CD14-positive monocyte (primary cell): ENCODE data around the gene CALR. TPM values are rescaled to one million over a fixed set of nuclear protein-coding genes. Genes with fewer than 3 reads are reported as not detected.
"Not testable (repeated sequence)": the region's sequence is repeated elsewhere in the genome, so short reads cannot be mapped to it uniquely, and the experiment has no call there.

Experiments used
- DNase-seq, 3 donors: peaks; one replicate each; pipeline ENCODE4 v3.0.0-alpha.2; 2011 to 2022
- H2AFZ ChIP-seq: 2 replicates; pipeline ENCODE4 v1.6.0; 2012; ENCODE audit warnings: mild to moderate bottlenecking, low read depth, low read length, inconsistent platforms; ENCODE audit not compliant: insufficient read depth, poor library complexity, severe bottlenecking
- H3K27ac ChIP-seq, 2 donors: 1 replicate in 1 of 2; 2 replicates in 1 of 2; pipeline ENCODE4 v1.5.1; 2012 to 2013; ENCODE audit warnings: low read length in 2 of 2, control low read depth in 1 of 2, inconsistent platforms in 1 of 2, low read depth in 1 of 2, mild to moderate bottlenecking in 1 of 2
- H3K27me3 ChIP-seq, 2 donors: one replicate each; pipeline versions ENCODE4 v1.6.0 to v1.6.1; 2011 to 2013; ENCODE audit warnings: low read length in 2 of 2; ENCODE audit not compliant: control insufficient read depth in 2 of 2, insufficient read depth in 2 of 2
- H3K36me3 ChIP-seq, 2 donors: replicated peaks in 1 of 2; 1 replicate in 1 of 2; 2 replicates in 1 of 2; pipeline versions ENCODE4 v1.5.1 to v1.6.1; 2012 to 2013; ENCODE audit warnings: low read length in 2 of 2, control low read depth in 1 of 2, inconsistent platforms in 1 of 2, mild to moderate bottlenecking in 1 of 2; ENCODE audit not compliant: insufficient read depth in 2 of 2, control insufficient read depth in 1 of 2
- H3K4me1 ChIP-seq, 2 donors: 1 replicate in 1 of 2; 2 replicates in 1 of 2; pipeline versions ENCODE4 v1.5.1 to v1.6.1; 2012 to 2013; ENCODE audit warnings: low read length in 2 of 2, control low read depth in 1 of 2, inconsistent platforms in 1 of 2, mild to moderate bottlenecking in 1 of 2, moderate library complexity in 1 of 2; ENCODE audit not compliant: insufficient read depth in 2 of 2, control insufficient read depth in 1 of 2
- H3K4me2 ChIP-seq: replicated peaks from 2 replicates; pipeline ENCODE3; 2012; ENCODE audit warnings: low read length, moderate library complexity, mild to moderate bottlenecking; ENCODE audit not compliant: poor library complexity, severe bottlenecking; ENCODE audit errors: extremely low read depth
- H3K4me3 ChIP-seq, 3 experiments: fragments of 200-600 bp in 1 of 3; sonication (generic) in 1 of 3; replicated peaks in 1 of 3; 1 replicate in 2 of 3; 2 replicates in 1 of 3; pipeline ENCODE4 v1.5.1; 2011 to 2013; ENCODE audit warnings: low read length in 3 of 3, mild to moderate bottlenecking in 3 of 3, control low read depth in 2 of 3, low read depth in 2 of 3, inconsistent platforms in 1 of 3, moderate library complexity in 1 of 3
- H3K79me2 ChIP-seq: 2 replicates; pipeline ENCODE4 v1.6.0; 2012; ENCODE audit warnings: mild to moderate bottlenecking, control low read depth, inconsistent platforms, low read length, moderate library complexity; ENCODE audit not compliant: insufficient read depth
- H3K9ac ChIP-seq: 2 replicates; pipeline ENCODE4 v1.6.0; 2017; ENCODE audit warnings: low read length, mild to moderate bottlenecking; ENCODE audit not compliant: insufficient read depth, poor library complexity, severe bottlenecking
- H3K9me3 ChIP-seq, 2 donors: replicated peaks in 1 of 2; 1 replicate in 1 of 2; 2 replicates in 1 of 2; pipeline versions ENCODE4 v1.5.1 to v1.6.1; 2012 to 2013; ENCODE audit warnings: low read length in 2 of 2, control low read depth in 1 of 2; ENCODE audit not compliant: control insufficient read depth in 1 of 2, insufficient read depth in 1 of 2
- H4K20me1 ChIP-seq: 2 replicates; pipeline ENCODE4 v1.6.0; 2012; ENCODE audit warnings: mild to moderate bottlenecking, low read length, control low read depth, moderate library complexity; ENCODE audit not compliant: insufficient read depth
- H3K27ac Mint-ChIP-seq, 7 donors: one replicate each; pipeline ENCODE4 v1.8.0; 2020; ENCODE audit warnings: mild to moderate bottlenecking in 7 of 7, mixed read lengths in 7 of 7, moderate library complexity in 6 of 7, inconsistent platforms in 2 of 7
- H3K27me3 Mint-ChIP-seq, 3 donors: one replicate each; pipeline ENCODE4 v1.8.0; 2021 to 2022; ENCODE audit warnings: low read depth in 3 of 3, mild to moderate bottlenecking in 3 of 3, mixed read lengths in 3 of 3, moderate library complexity in 3 of 3, inconsistent platforms in 1 of 3
- H3K36me3 Mint-ChIP-seq, 2 donors: one replicate each; pipeline ENCODE4 v1.8.0; 2020; ENCODE audit warnings: mixed read lengths in 2 of 2, inconsistent platforms in 1 of 2, mild to moderate bottlenecking in 1 of 2
- H3K4me1 Mint-ChIP-seq: one replicate; pipeline ENCODE4 v1.8.0; 2020; ENCODE audit warnings: mild to moderate bottlenecking, mixed read lengths
- H3K4me3 Mint-ChIP-seq, 2 donors: one replicate each; pipeline ENCODE4 v1.8.0; 2020; ENCODE audit warnings: mild to moderate bottlenecking in 2 of 2, mixed read lengths in 2 of 2, moderate library complexity in 1 of 2
- H3K9me3 Mint-ChIP-seq, 7 donors: one replicate each; pipeline ENCODE4 v1.8.0; 2020 to 2022; ENCODE audit warnings: mixed read lengths in 7 of 7, mild to moderate bottlenecking in 6 of 7, moderate library complexity in 6 of 7, inconsistent platforms in 2 of 7
- WGBS: methylation state at CpG from one replicate; pipeline ENCODE4 v1.1.5; 2013; ENCODE audit warnings: missing lambda C conversion rate; ENCODE audit not compliant: insufficient coverage; 5-methylcytosine and 5-hydroxymethylcytosine counted together
- intact Hi-C, 2 donors: fragments of 100-400 bp; cut with micrococcal nuclease; formaldehyde crosslinking; loops; one replicate each; pipeline versions ENCODE4 v1.15.0 to v1.15.1; 2023
- polyA minus RNA-seq: library from RNA; depleted of rRNA, polyadenylated mRNA; stranded (reverse); fragments of >200 nt; gene quantifications from 2 replicates; pipeline ENCODE4 v1.2.3, GENCODE V29; 2012
- polyA plus RNA-seq, 3 donors: library from polyadenylated mRNA; depleted of rRNA in 1 of 3; unstranded in 2 of 3; stranded (reverse) in 1 of 3; fragments of 300-500 nt in 2 of 3; fragments of >200 nt in 1 of 3; fragmentation: Illumina TruSeq in 2 of 3; gene quantifications; 1 replicate in 2 of 3; 2 replicates in 1 of 3; pipeline ENCODE4 v1.2.3, GENCODE V29; 2012 to 2021
- total RNA-seq, 12 experiments: library from RNA in 1 of 12; stranded (reverse) in 1 of 12; fragments of 120-200 nt in 1 of 12; gene quantifications; one replicate each; pipeline ENCODE4 v1.2.4 and lab custom pipeline; 2013 to 2026; ENCODE audit warnings: mixed read lengths in 6 of 12, inconsistent platforms in 1 of 12
- TF ChIP-seq, protein P1 (sequence below): fragments of 200-600 bp; IDR thresholded peaks from one replicate; pipeline ENCODE4 v1.8.0; 2022; ENCODE audit warnings: antibody characterized with exemption, mild to moderate bottlenecking

The CALR gene
- total RNA-seq (2013) = 363 TPM
- polyA plus RNA-seq = 100 to 1,000 TPM; 109 to 441 (median 133) TPM
- 434 and 659 TPM in 2 replicates for polyA minus RNA-seq
- total RNA-seq (lab: John Stamatoyannopoulos, UW) = 218 to 706 (median 372) reads per million in 11 experiments

DNA sequence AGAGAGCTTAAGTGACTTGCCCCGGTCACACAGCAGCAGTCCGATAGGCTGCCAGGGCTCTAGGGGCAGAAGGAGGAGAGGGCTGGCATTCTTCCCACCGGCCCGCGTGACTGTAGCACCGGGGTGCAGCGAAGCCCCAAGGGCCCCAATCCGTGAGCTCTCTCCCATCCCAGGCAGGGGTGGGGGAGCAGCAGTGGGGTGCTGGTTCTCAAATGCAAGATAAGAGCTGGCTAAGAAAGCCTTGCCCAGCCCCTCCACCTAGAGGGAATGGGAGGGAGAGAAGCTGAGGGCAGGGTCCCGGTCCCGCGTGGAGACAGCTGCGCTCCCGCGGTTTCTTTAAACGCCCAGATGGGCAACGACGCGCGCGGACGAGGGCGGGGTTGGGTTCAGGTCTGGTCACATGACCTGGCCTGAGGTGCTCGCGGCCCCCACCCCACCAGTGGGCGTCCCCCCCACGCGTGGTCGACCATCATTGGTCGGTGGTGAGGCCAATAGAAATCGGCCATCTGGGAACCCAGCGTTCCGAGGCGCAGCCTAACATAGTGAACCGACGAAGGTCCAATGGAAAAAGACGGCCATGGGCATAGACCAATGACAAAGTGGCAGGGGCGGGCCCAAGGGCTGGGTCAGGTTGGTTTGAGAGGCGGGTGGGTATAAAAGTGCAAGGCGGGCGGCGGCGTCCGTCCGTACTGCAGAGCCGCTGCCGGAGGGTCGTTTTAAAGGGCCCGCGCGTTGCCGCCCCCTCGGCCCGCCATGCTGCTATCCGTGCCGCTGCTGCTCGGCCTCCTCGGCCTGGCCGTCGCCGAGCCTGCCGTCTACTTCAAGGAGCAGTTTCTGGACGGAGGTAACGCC is at the start of gene CALR:
Gene CALR (plus strand): TSS at position 683 of the 852 bp plus-strand sequence. CDS start 71 bp downstream, at position 754.
- H2AFZ ChIP-seq = peak within 1 kb of the TSS; percentile 85
- Mint-ChIP-seq H3K36me3 (peaks cover 34 to 38% of the 10 kb centered on the region in 2 donors), H3K27ac (peak within 1 kb of the TSS; percentile 91 to 97 (median 96)), H3K4me1 (peaks cover 53% of the 10 kb centered on the region), H3K27me3 (peaks cover 0 to 2% (median 1%) of the 10 kb centered on the region in 3 donors), H3K4me3 (peak within 1 kb of the TSS; percentile 97 to 99), H3K9me3 (no peaks in the 10 kb centered on the region)
- peak within 1 kb of the TSS; percentile 77 to 100 (median 77) for H3K4me3 ChIP-seq
- no peaks in the 10 kb centered on the region for H3K9me3 ChIP-seq
- no peaks in the 10 kb centered on the region for H3K27me3 ChIP-seq
- peak within 1 kb of the TSS; percentile 94 for H3K4me2 ChIP-seq
- WGBS = under 1% methylated on average over 59 of the region's 63 CpGs
- intact Hi-C loops = loop anchor here (5.0 to 10.0 kb wide), 2 partner anchors 53 to 146 kb away; partner anchors contain the start of genes DNASE2 (in 1 of the 2), JUNB (in 1 of the 2) and KLF1 (in 1 of the 2)
- peaks cover 47 to 64% of the 10 kb centered on the region in 2 donors for H3K4me1 ChIP-seq
- H3K79me2 ChIP-seq = peaks cover 58% of the 10 kb centered on the region
- H4K20me1 ChIP-seq = peaks cover 46% of the 10 kb centered on the region
- DNase-seq = peak; percentile 99 to 100 (median 100)
- H3K9ac ChIP-seq = peak within 1 kb of the TSS; percentile 100
- peaks cover 22 to 34% of the 10 kb centered on the region in 2 donors for H3K36me3 ChIP-seq
- TF ChIP-seq, protein P1, sequence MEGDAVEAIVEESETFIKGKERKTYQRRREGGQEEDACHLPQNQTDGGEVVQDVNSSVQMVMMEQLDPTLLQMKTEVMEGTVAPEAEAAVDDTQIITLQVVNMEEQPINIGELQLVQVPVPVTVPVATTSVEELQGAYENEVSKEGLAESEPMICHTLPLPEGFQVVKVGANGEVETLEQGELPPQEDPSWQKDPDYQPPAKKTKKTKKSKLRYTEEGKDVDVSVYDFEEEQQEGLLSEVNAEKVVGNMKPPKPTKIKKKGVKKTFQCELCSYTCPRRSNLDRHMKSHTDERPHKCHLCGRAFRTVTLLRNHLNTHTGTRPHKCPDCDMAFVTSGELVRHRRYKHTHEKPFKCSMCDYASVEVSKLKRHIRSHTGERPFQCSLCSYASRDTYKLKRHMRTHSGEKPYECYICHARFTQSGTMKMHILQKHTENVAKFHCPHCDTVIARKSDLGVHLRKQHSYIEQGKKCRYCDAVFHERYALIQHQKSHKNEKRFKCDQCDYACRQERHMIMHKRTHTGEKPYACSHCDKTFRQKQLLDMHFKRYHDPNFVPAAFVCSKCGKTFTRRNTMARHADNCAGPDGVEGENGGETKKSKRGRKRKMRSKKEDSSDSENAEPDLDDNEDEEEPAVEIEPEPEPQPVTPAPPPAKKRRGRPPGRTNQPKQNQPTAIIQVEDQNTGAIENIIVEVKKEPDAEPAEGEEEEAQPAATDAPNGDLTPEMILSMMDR = no peak
- peak within 1 kb of the TSS; percentile 82 to 98 for H3K27ac ChIP-seq

DNA sequence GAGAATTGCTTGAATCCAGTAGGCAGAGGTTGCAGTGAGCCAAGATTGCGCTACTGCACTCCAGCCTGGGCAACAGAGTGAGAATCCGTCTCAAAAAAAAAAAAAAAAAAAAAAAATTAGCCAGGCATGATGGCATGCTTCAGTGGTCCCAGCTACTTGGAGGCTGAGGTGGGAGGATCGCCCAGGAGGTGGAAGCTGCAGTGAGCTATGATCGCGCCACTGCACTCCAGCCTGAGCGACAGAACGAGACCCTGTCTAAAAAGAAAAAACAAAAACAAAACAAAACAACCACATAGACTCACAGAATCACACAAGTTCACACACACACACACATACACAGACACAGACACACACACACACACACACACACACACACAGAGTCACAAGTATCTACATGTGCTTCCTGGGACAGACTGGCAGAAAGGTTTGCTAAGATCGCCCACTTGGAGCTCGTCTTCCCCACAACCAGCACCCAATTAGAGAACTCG is 48.1 kb upstream of the CALR start:
- H3K27me3 ChIP-seq, H4K20me1 ChIP-seq, H3K9me3 Mint-ChIP-seq, H3K9ac ChIP-seq, H3K9me3 ChIP-seq, DNase-seq: not testable (repeated sequence)
- H3K4me1 ChIP-seq = peaks cover 24 to 30% of the 10 kb centered on the region in 2 donors
- Mint-ChIP-seq H3K27ac (peak overlapping the region; percentile 80 to 94 (median 89)), H3K27me3 (peaks cover 7 to 15% (median 14%) of the 10 kb centered on the region in 3 donors), H3K36me3 (peaks cover 19 to 22% of the 10 kb centered on the region in 2 donors), H3K4me1 (peaks cover 24% of the 10 kb centered on the region), H3K4me3 (peak overlapping the region; percentile 73 to 89)
- H3K79me2 ChIP-seq = peaks cover 11% of the 10 kb centered on the region
- intact Hi-C loops = loop anchor here in 1 of 2 donors (5.0 kb wide), 1 partner anchor 42 kb away; the partner anchor contains the start of gene FARSA
- H3K27ac ChIP-seq = peak overlapping the region in 1 of 2 donors; percentile 4
- H3K36me3 ChIP-seq = peaks cover 14 to 23% of the 10 kb centered on the region in 2 donors
- peak overlapping the region; percentile 81 for H2AFZ ChIP-seq
- H3K4me3 ChIP-seq = peak overlapping the region in 2 of 3 experiments; percentile 75 to 88
- H3K4me2 ChIP-seq = peak overlapping the region; percentile 90
- 0% methylated on average over 1 of the region's 10 CpGs for WGBS
